Stomach smooth muscle (tissue), 2 donors: ENCODE results near the gene FILIP1.
A peak's percentile ranks its signal among the peaks of the same experiment; 100 is the strongest.

ENCODE experiments used
- H3K27ac ChIP-seq: one replicate; pipeline ENCODE4 v1.7.0; 2013; ENCODE audit warnings: mild to moderate bottlenecking, low read length, inconsistent platforms
- H3K27me3 ChIP-seq, 2 donors: one replicate each; pipeline ENCODE4 v1.7.0; 2013; ENCODE audit warnings: low read length in 2 of 2; ENCODE audit not compliant: insufficient read depth in 2 of 2, control insufficient read depth in 1 of 2
- H3K36me3 ChIP-seq, 2 donors: one replicate each; pipeline ENCODE4 v1.7.0; 2013; ENCODE audit warnings: low read length in 2 of 2; ENCODE audit not compliant: control insufficient read depth in 2 of 2, insufficient read depth in 2 of 2
- H3K4me1 ChIP-seq: one replicate; pipeline ENCODE4 v1.7.0; 2013; ENCODE audit warnings: low read length; ENCODE audit not compliant: control insufficient read depth, insufficient read depth
- H3K4me3 ChIP-seq, 2 donors: one replicate each; pipeline ENCODE4 v1.7.0; 2013; ENCODE audit warnings: low read length in 2 of 2
- H3K9ac ChIP-seq, 2 donors: one replicate each; pipeline ENCODE4 v1.7.0; 2013; ENCODE audit warnings: low read length in 2 of 2, mild to moderate bottlenecking in 1 of 2
- H3K9me3 ChIP-seq, 2 donors: one replicate each; pipeline ENCODE4 v1.7.0; 2013; ENCODE audit warnings: low read length in 2 of 2; ENCODE audit not compliant: control insufficient read depth in 2 of 2
- donor health status: healthy.
- donor health status: Pancreatic carcinoma.

The FILIP1 gene

GRCh38 chr6:75495011-75495410, 1.4 kb upstream of the FILIP1 start:
- no peak overlapping the region for H3K9ac ChIP-seq
- peak overlapping the region in 1 of 2 donors; percentile 85 for H3K4me3 ChIP-seq
- no peak overlapping the region for H3K27ac ChIP-seq
- peaks cover 4% of the 10 kb centered on the region for H3K4me1 ChIP-seq
- H3K9me3 ChIP-seq, result no peaks in the 10 kb centered on the region
- no peaks in the 10 kb centered on the region for H3K36me3 ChIP-seq
- no peaks in the 10 kb centered on the region for H3K27me3 ChIP-seq

- peak overlapping the region; percentile 76 to 85 for H3K4me3 ChIP-seq
- H3K36me3 ChIP-seq, result no peaks in the 10 kb centered on the region
- no peaks in the 10 kb centered on the region for H3K9me3 ChIP-seq
- H3K4me1 ChIP-seq, result peaks cover 4% of the 10 kb centered on the region
- peak overlapping the region in 1 of 2 donors; percentile 86 for H3K9ac ChIP-seq
- peak overlapping the region; percentile 84 for H3K27ac ChIP-seq
- H3K27me3 ChIP-seq, result no peaks in the 10 kb centered on the region
Measured at GRCh38 chr6:75494290-75494689, 690 bp upstream of the FILIP1 start.

- H3K27me3 ChIP-seq, result no peaks in the 10 kb centered on the region
- no peaks in the 10 kb centered on the region for H3K36me3 ChIP-seq
- no peaks in the 10 kb centered on the region for H3K9me3 ChIP-seq
- peak overlapping the region; percentile 84 for H3K27ac ChIP-seq
- H3K4me3 ChIP-seq, result peak overlapping the region; percentile 76 to 85
- H3K4me1 ChIP-seq, result peaks cover 6% of the 10 kb centered on the region
- peak overlapping the region; percentile 86 to 88 for H3K9ac ChIP-seq
Measured at GRCh38 chr6:75492386-75493153, 1.0 kb downstream of the FILIP1 start.

GRCh38 chr6:75491291-75491690, 2.3 kb downstream of the FILIP1 start:
- peak overlapping the region; percentile 66 for H3K27ac ChIP-seq
- H3K4me1 ChIP-seq, result peaks cover 10% of the 10 kb centered on the region
- peak overlapping the region; percentile 76 to 85 for H3K4me3 ChIP-seq
- H3K36me3 ChIP-seq, result no peaks in the 10 kb centered on the region
- peak overlapping the region in 1 of 2 donors; percentile 86 for H3K9ac ChIP-seq
- H3K9me3 ChIP-seq, result no peaks in the 10 kb centered on the region
- no peaks in the 10 kb centered on the region for H3K27me3 ChIP-seq

GRCh38 chr6:75490706-75491105, 2.9 kb downstream of the FILIP1 start:
- Histone ChIP-seq H3K9ac (peak overlapping the region in 1 of 2 donors; percentile 86), H3K27ac (peak overlapping the region; percentile 66), H3K36me3 (no peaks in the 10 kb centered on the region), H3K4me1 (peaks cover 10% of the 10 kb centered on the region), H3K4me3 (peak overlapping the region; percentile 76 to 85), H3K9me3 (no peaks in the 10 kb centered on the region), H3K27me3 (no peaks in the 10 kb centered on the region)

- H3K36me3 ChIP-seq, result no peaks in the 10 kb centered on the region
- H3K27ac ChIP-seq, result peak overlapping the region; percentile 6
- peaks cover 10% of the 10 kb centered on the region for H3K4me1 ChIP-seq
- peak overlapping the region; percentile 24 to 52 for H3K4me3 ChIP-seq
- no peaks in the 10 kb centered on the region for H3K9me3 ChIP-seq
- no peaks in the 10 kb centered on the region for H3K27me3 ChIP-seq
- peak overlapping the region; percentile 58 to 64 for H3K9ac ChIP-seq
Measured at GRCh38 chr6:75489025-75489424, 4.6 kb downstream of the FILIP1 start.

GRCh38 chr6:75488033-75488432, 5.6 kb downstream of the FILIP1 start:
- Histone ChIP-seq H3K9ac (peak overlapping the region; percentile 55 to 64), H3K4me1 (peaks cover 14% of the 10 kb centered on the region), H3K36me3 (no peaks in the 10 kb centered on the region), H3K9me3 (no peaks in the 10 kb centered on the region), H3K27me3 (no peaks in the 10 kb centered on the region), H3K27ac (peak overlapping the region; percentile 6), H3K4me3 (peak overlapping the region; percentile 34 to 52)

GRCh38 chr6:75486850-75487518, 6.6 kb downstream of the FILIP1 start:
- Histone ChIP-seq H3K9me3 (no peaks in the 10 kb centered on the region), H3K9ac (peak overlapping the region in 1 of 2 donors; percentile 64), H3K27me3 (no peaks in the 10 kb centered on the region), H3K36me3 (no peaks in the 10 kb centered on the region), H3K4me1 (peaks cover 14% of the 10 kb centered on the region), H3K27ac (peak overlapping the region; percentile 6), H3K4me3 (peak overlapping the region; percentile 27 to 35)

GRCh38 chr6:75484535-75484934, 9.1 kb downstream of the FILIP1 start:
- Histone ChIP-seq H3K9ac (no peak overlapping the region), H3K4me3 (no peak overlapping the region), H3K36me3 (no peaks in the 10 kb centered on the region), H3K27ac (peak overlapping the region; percentile 47), H3K9me3 (no peaks in the 10 kb centered on the region), H3K27me3 (no peaks in the 10 kb centered on the region), H3K4me1 (peaks cover 18% of the 10 kb centered on the region)

GRCh38 chr6:75483136-75483952, 10.3 kb downstream of the FILIP1 start:
- Histone ChIP-seq H3K4me1 (peaks cover 18% of the 10 kb centered on the region), H3K27ac (peak overlapping the region; percentile 8)

More at GRCh38 chr6:75483136-75483952, 10.3 kb downstream of the FILIP1 start:
- no peaks in the 10 kb centered on the region for H3K36me3 ChIP-seq
- H3K9ac ChIP-seq, result no peak overlapping the region
- H3K9me3 ChIP-seq, result no peaks in the 10 kb centered on the region
- H3K27me3 ChIP-seq, result no peaks in the 10 kb centered on the region
- no peak overlapping the region for H3K4me3 ChIP-seq
